ENCODE measurements around the gene UBASH3B.

GRCh38 chr11:122670131-122670530, 14.6 kb downstream of the UBASH3B start:
- TF ChIP-seq CTCF (IDR thresholded peaks at IDR 0.05; ENCODE audit: low read depth, low read length) (no peak), EZH2phosphoT487 (IDR thresholded peaks at IDR 0.05; ENCODE audit: low read depth) (no peak)
